Activated CD4-positive, alpha-beta T cell treated with anti-CD3 and anti-CD28 coated beads for 48 hours (primary cell): ENCODE measurements around the gene TECTA.

ENCODE experiments used
- DNase-seq: peaks from one replicate; pipeline ENCODE4 v3.0.0-alpha.2; 2020

TECTA gene

DNA sequence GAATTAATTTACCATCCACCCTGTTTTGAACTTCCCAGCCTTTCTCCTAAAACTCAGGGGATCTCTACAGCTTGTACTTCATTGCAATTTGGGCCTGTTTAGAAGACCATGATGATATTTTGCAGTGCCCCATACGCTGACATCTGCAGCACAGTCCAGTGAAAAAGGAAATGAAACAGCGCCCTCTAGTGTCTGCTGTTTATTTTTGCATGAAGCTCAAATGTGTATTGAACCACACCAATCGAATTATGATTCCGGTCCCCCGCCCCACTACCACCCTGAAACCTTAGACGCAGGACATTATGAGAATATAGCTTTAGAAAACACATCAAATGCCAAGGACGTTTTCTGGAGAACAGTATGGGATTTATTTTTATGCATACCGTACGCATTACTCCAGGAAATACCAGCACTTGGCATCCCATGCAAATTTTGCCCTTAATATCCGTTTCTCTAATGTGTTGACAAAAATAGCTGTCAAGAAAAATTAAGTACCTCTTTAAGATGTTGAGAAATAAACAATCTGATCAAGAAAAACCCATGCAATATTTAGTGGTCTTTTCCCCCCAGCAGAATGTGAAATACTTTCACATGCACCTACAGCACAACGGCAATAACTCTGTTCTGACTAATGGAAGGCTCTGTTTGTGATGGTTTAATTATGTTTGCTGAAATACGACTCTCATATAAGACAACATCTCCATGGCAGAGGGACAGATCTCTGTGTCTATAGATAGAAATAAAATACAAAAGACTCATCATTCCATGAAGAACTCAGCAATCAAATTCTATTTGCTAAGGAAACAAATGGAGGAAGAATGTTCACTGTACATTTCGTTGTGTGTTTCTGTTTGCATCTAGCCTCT is 93.9 kb downstream of the TECTA start:
- peak; percentile 62 for DNase-seq

DNA sequence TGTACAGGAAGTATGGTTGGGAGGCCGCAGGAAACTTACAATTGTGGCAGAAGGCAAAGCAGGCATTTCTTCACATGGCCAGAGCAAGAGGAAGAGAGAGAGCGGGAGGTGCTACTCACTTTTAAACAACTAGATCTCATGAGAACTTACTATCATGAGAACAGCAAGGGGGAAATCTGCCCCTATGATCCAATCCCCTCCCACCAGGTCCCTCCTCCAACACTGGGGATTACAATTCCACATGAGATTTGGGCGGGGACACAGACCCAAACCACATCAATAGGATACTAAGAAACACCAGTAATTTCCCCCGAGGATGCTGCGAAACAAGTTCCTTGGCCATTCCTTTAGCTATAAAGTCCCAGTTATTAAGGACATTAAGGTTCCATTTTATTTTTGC is 97.4 kb downstream of the TECTA start:
- DNase-seq = no peak

DNA sequence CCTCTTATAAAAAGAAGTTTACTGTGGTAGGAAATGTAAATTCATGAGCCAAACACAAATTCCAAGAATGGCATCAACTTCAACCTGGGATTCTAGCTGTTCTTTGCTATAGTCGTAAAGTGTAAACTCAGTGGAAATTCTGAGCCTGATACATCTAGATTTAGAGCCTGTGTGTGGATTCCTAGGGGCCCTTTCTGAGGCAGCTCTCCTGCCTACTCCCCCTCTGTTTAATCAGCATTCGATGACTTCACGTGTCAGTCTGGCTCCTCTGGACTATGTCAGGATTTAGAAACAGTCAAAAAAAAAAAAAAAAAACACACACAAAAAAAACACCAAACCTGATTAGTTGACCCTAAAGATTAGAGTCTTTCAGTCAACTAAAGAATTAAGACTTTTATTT is 98.5 kb downstream of the TECTA start:
- no peak for DNase-seq

DNA sequence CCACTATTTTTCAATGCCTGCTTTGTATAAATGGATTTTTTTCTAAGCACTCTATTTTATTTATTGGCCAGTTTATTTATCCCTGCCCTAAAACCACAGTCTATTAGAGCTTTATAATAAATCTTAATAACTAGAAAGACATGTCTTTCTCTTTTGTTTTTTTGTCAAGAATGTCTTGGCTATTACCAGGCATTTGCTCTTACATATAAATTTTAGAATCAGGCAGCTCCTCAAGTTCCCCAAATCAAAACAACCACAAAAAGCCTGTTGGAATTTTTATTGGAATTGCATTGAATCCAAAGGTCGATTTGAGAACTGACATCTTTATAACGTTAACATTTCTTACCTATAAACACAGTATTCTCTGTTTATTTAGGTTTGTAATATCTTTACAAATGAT is 105.8 kb downstream of the TECTA start:
- DNase-seq = no peak

DNA sequence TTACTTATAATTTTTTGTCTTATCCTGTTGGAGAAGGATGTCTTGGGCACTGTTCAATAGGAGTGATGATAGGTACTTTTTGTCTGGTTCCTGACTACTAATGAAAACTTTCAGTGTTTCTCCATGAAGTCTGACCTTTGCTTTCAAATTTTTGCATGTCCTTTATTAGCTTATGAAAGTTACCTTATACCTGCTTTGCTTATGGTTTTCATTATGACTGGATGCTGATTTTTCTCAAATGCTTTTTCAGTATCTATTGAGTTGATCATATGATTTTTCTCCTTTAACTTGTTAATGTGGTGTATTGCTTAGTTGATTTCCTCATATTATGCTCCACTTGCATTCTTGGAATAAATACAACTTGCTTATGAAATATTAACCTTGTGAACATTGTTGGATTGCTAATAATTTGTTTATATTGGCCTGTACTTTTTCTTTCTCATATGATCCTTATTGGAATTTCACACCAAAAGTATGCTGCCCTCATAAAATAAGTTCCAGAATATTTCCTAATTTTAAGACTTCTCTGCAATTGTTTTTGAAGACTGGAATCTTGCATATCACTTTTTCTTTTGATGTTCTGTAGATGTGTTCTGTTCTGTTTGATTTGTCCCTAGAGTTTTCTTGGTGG is 106.6 kb downstream of the TECTA start:
- DNase-seq = no peak

DNA sequence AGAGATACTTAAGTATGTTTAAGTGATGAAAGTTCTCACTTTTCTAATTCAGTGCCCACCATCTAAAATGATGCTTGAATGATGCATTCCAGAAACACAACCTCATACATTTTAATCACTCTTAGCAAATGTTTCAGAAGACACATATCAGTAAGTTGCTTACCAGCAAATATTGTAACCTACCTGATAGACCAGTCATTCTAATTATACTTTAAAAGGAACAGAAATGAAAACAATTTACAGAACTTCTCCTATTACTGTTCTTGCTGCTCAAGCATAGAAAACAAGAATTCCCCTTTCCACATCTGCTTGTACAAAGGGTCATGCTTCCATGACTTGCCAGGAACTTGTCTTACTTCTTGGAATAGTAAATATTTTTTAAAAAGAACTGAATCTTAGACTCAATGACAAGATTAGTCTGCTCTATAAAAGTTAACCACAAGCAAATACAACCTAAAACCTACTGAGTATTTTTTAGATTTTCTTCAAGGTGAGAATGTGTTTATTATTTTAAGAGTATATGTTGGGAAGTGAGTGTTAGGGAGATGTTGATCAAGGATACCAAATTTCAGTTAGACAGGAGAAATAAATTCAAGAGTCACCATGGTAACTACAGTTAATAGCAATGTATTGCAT is 109.5 kb downstream of the TECTA start:
- no peak for DNase-seq

DNA sequence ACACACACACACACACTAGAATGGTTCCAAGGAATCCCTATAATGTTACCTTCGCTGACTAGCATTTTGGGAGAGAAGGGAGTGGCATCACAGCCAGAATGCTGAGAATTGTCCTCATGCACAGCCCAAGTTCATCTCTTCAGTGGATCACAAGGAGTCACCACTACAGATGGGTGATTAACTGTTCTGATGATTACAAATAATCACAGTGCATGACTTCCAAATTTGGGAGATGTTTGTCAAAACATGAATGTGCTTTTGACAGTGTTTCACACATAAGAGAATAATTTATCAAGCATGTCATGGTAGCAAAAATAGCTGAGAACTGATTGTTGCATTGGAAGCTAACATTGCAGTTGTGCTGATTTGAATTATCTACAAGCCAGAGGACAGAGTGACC is 110.6 kb downstream of the TECTA start:
- no peak for DNase-seq

DNA sequence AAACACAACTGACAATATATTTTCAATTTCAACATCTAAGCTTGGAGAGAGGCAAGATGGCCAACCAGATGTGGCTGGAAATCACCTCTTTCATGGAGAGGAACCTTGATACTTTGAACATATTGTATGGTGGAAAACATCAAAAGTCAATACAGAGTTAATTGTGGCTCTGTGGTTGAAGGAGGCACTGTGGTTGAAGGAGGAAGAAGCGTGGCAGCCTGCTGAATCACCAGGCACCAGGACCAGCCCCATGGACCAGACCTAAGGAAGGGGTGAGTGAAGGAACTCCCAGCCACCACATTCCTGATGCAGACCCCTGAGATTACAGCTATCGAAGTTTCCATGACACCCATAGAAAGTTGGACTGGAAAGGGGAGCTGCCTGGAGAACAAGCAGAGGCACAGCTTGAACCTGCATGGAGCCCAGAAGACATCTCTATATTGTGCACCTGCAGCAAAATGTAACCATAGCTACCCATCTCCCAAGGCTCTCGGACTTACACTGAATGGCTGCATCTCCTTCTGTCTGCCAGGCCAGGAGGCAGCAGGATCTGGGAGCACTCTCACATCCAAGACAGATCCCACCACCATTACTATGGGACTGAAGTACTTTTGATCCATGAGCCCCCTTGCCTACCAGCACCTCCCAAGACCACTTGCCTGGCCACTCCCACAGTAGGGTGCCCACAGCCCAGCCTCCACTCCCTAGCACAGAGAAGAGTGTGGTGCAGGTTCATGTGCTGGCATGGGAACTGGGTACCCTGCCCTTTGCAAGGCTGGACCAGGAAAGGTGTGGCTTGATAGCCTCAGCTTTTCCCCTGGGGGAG is 111.7 kb downstream of the TECTA start:
- DNase-seq = no peak

DNA sequence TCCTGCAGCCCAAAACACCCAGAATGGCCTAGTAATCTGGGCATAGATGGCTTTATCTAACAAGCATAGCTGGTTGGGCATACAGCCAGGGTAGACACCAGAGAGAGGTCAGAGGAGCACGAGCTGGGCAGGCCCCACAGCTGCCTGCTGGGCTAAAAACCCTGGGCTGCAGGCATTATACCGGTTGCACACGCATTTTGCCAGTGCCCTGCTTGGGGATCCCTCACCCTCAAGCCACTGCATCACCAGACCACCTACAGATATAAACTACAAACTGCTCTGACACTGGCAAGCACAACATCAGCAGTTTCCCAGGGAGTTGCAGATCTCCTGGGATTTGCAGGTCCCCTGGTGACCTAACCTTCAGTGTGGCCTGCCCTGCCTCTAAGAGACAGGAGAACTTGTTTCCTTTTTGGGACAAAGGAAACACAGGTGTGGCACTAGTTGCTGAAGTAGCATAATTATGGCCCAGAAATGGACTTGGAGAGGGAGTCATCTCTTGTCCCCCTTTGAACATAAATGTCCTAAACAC is 112.4 kb downstream of the TECTA start:
- no peak for DNase-seq

DNA sequence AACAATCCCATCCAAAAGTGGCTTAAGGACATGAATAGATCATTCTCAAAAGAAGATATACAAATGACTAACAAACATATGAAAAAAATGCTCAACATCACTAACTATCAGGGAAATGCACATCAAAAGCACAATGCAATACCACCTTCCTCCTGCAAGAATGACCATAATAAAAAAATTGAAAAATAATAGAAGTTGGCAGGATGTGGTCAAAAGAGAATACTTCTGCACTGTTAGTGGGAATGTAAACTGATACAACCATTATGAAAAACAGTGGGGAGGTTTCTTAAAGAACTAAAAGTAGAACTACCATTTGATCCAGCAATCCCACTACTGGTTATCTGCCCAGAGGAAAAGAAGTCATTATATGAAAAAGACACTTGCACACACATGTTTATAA is 113.8 kb downstream of the TECTA start:
- no peak for DNase-seq

DNA sequence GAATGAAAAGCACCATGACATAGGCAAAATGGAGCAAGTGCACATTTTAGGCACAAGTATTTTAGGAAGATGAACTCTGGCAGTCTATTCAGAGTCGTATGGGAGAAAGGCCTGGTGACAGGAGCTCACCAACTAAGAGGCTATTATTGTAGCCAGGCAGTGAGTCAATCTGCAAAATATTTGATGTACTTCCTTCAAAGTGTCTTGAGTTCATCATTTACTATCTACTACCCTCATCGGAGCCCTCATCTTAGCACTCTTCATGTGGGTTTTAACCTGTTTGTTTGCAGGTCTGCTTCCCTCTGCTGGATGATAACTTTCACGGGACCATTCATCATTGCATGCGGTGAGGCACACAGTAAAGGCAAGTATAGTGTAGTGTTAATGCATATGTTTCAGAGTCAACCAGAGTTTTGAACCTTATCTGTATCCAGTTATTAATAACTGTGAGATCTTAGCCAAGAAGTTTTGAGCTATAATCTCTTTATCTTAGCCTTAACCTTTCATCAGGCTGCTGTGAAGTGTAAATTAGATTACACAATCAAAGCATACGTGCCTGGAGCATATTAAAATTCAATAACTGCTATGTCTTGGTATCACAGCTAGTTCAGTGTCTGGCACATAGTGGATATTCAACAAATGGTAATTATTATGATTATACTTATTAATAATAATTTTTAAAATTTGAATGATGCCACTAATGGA is 120.6 kb downstream of the TECTA start:
- DNase-seq = no peak

DNA sequence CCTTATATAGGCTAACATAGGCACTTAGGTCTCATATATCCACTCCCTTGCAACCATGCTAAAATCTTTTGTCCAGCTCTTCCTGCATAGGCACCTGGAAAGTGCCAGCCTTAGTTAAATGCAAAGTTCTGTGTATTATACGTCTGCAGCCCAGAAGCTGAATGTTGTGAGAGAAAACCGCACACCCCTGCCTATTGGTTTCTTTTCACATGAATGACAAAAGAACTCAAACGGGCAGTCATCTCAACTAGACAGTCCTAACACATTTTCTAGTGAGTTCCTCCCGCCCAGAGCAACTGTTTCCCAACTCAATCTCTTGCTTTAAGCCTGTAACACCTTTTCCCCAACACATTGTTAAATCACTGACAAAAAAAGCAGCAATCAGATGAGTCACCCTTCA is 122.1 kb downstream of the TECTA start:
- no peak for DNase-seq

DNA sequence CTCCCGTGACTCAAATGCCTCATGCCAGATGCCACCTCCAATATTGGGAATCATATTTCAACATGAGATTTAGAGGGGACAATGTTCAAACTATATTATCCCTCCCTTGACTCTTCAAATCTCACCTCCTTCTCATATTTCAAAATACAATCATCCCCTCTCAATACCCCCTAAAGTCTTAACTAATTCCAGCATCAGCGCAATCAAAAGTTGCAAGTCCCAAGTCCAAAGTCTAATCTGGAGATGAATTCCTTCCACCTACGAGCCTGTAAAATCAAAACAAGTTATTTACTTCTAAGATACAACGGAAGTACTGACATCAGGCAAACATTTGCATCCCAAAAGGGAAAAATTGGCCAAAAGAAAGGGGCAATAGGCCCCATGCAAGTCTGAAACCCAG is 124.3 kb downstream of the TECTA start:
- no peak for DNase-seq

DNA sequence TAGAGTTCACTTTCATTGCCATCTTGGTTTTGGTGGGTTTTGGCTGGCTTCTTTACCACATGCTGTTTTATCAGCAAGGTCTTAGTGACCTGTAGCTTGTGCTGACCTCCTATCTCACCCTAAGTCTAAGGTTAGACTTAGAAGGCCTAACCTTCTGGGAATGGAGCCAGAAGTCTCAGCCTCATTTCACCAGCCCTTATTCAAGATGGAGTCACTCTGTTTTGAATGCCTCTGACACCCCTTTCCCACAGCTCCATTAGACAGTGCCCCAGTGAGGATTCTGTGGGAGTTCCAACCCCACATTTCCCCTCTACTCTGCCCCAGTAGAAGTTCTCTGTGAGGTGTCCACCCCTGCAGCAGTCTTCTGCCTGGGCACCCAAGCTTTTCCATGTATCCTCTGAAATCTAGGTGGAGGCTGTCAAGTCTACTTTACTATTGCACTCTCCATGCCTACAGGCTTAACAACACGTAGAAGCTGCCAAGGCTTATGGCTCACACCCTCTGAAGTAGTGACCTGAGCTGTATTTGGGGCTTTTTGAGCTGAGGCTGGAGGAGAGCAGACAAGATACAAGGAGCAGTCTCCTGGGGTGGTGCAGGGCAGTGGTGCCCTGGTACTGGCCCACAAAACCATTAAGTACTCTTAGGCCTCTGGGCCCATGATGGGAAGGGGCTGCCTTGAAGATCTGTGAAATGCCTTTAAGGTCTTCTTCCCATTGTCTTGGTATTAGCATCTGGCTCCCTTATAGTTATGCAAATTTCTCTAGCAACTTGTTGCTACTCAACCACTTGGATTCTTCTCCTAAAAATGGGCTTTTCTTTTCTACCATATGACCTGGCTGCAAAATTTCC is 125.6 kb downstream of the TECTA start:
- DNase-seq = no peak

DNA sequence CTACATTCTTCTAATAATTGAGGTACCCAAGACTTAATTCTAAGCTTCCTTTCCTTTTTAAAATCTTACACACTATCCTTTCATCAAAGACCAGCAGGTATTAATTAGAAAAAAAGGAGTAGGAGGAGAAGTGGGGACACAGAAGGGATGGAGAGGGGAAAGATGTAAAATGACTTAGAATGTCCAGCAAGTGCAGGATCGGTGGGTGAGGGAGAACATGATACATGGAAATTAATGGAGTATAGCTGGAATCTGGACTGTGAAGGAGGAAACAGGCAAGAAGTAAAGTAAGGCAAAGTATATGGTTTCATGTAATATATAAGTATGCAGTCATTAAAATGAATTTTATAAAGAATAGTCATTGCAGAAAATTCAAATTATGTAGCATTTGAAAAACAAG is 127.8 kb downstream of the TECTA start:
- DNase-seq = no peak

DNA sequence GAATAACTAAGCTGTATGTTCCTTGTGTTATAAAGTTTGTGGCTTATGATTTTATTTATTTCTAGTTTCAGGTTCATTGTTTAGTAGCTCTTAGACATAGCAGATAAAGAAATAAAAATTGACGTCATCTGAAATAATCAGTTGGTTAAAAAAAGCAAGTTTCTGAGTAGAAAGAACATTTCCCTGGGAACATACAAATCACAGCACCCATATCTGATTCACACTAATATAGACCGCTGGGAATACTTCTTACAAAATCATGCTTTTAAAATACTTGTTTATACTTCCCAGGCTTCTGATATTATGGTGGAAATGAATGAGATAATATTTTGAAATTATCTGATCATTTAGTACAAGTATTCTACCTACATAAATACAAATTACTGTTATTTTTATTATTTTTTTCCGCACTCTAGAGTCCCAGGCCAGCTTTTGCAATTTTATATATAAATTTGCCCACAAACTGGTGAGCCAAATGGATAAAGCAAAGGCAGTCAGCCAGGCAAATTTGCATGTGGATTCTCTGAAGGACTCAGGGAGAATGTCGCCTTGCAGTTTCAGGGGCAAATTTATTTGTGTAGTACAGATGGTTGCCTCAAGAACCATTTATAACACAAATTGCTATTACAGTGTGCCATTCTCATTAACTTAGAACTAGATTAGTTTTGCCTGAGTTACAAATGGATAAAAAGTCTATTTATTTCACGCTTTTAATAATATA is 128.6 kb downstream of the TECTA start:
- DNase-seq = no peak

DNA sequence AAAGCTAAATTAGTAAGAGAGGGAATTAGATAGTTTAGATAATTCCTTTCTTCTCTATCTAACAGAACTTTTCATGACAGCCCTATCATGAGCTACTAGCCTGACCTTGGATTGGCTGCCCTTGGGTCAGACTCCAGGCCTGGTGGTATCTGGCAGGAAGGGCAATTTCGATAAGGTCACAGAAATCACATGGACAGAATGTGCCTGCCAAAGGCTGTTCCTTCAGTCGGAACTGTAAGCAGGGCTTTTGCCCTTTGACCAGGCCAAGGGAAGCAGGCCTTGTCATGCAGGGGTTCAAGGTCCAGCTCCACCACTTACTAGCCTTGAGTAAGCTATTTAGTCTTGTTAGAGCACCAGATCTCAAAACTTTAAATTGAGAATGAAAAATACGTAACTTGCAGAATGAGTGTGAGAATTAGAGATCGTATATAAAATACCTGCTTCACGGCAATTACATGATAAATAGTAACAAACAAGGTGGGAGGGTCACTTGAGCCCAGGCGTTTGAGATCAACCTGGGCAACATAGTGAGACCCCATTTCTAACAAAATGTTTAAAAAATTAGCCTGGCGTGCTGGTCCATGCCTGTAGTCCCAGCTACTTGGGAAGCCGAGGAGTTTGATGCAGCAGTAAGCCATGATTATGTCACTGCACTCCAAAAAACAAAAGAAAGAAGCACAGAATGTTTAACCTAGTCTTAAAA is 130.7 kb downstream of the TECTA start:
- DNase-seq = no peak

DNA sequence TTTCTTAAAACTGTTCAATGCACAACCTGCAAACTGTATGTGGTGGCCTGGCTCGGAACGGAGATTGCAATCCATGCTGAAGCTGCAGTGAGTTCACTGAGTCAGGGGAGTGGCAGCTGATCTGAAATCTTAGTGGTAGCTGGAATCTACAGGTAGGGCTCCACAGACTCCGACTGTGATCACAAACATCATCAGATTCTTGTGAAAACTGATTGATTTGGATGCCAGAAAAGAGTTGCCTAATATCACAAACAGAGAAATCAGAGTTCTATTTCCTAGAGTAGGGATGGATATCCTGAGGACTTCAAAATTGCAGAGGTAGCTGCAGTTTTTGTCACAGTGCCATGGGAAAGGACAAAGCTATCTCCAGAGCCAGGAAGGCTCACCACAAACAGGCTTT is 134.0 kb downstream of the TECTA start:
- DNase-seq = no peak

DNA sequence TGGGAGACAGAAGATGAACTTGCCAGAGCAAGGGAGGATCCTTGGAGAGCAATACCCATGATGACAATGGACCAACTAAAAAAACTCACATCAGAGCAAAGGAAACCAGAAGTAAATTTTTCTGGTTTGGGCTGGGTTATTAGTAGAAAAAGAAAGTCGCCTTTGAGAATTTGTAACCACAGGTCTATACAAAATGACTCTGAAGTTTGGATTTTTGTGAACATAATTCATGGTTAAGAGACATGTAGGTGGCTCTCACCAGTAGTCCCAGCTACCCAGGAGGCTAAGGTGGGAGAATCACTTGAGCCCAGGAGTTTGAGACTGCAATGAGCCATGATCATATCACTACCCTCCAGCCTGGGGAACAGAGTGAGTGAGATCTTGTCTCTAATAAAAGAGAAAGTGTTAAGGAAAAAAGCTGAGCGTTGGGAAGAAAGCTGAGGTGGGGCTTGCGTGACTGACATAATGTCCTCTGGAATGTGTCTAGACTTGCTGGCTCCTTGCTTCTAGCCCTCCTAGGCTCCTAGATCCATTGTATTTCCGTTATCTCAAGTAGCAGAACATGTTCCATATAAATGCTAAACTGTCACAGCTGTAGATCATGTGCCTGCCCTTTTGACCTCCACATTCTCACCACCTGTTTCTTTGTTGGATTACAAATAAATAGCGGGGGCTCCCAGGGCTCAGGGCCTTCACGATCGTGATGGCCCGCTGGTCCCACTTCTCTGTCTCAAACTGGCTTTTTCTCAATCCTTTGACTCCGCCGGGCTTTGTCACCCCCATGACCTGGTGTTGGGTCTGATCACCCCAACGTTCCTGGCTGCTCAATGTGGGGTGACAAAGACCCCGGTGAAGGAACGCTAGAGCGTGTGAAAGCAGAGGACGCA is 135.3 kb downstream of the TECTA start:
- no peak for DNase-seq
